22Rv1 (cell line): Measurements from ENCODE around the gene HDAC6.

ENCODE experiments used
- CTCF ChIP-seq: fragments of 450-650 bp; IDR thresholded peaks from 2 replicates; pipeline ENCODE4 v1.5.1; 2017; ENCODE audit warnings: mild to moderate bottlenecking
- ZFX ChIP-seq: fragments of 450-650 bp; IDR thresholded peaks from 2 replicates; pipeline ENCODE4 v1.6.1; 2017; ENCODE audit warnings: antibody characterized with exemption, borderline replicate concordance

- TF ChIP-seq CTCF (no peak), ZFX (no peak)
These were observed 15.5 kb upstream of the HDAC6 start, which contains the start of gene GATA1 for GRCh38 chrX:48786341-48786800.
